Peyer's patch (tissue), 4 donors: ENCODE measurements around the gene RPTOR. TPM values are rescaled to one million over a fixed set of nuclear protein-coding genes. Genes with fewer than 3 reads are reported as not detected.

Experiments
- DNase-seq, 3 donors: peaks; one replicate each; pipeline ENCODE4 v3.0.0-alpha.2; 2017 to 2019
- H3K27ac ChIP-seq, 4 donors: fragments of 200-600 bp; sonication (generic); one replicate each; pipeline ENCODE4 v1.5.1; 2016 to 2019
- H3K27me3 ChIP-seq, 2 donors: fragments of 200-600 bp; sonication (generic); one replicate each; pipeline ENCODE4 v1.5.1; 2019
- H3K36me3 ChIP-seq, 3 donors: fragments of 200-600 bp; sonication (generic); one replicate each; pipeline ENCODE4 v1.5.1; 2016 to 2019
- H3K4me1 ChIP-seq, 4 donors: fragments of 200-600 bp; sonication (generic); one replicate each; pipeline ENCODE4 v1.5.1; 2016 to 2019
- H3K4me3 ChIP-seq, 4 donors: fragments of 200-600 bp; sonication (generic); 1 replicate in 3 of 4; 2 replicates in 1 of 4; pipeline ENCODE4 v1.5.1; 2016 to 2019; ENCODE audit warnings: mild to moderate bottlenecking in 1 of 4
- H3K9me3 ChIP-seq, 4 donors: fragments of 200-600 bp; sonication (generic); one replicate each; pipeline ENCODE4 v1.5.1; 2016 to 2019; ENCODE audit warnings: mild to moderate bottlenecking in 1 of 4
- POLR2A ChIP-seq, 2 donors: fragments of 450-650 bp; IDR thresholded peaks; one replicate each; pipeline ENCODE4 v1.5.1; 2017; ENCODE audit warnings: antibody characterized with exemption in 2 of 2, mild to moderate bottlenecking in 2 of 2, moderate library complexity in 2 of 2
- total RNA-seq, 4 donors: library from RNA; depleted of rRNA; stranded (reverse); fragments of >200 nt; gene quantifications; one replicate each; pipeline ENCODE4 v1.1.0, GENCODE V29; 2016
- TF ChIP-seq, protein P1 (sequence below), 6 experiments: fragments of 450-650 bp in 4 of 6; fragments of 200-600 bp in 2 of 6; sonication (generic) in 1 of 6; IDR thresholded peaks; one replicate each; pipeline ENCODE4 v1.5.1; 2017 to 2019; ENCODE audit warnings: antibody characterized with exemption in 6 of 6, mild to moderate bottlenecking in 3 of 6, moderate library complexity in 1 of 6

RPTOR gene
- total RNA-seq, 4 donors from 2014 or later, result 42.4 to 73.6 (median 64.2) TPM

DNA sequence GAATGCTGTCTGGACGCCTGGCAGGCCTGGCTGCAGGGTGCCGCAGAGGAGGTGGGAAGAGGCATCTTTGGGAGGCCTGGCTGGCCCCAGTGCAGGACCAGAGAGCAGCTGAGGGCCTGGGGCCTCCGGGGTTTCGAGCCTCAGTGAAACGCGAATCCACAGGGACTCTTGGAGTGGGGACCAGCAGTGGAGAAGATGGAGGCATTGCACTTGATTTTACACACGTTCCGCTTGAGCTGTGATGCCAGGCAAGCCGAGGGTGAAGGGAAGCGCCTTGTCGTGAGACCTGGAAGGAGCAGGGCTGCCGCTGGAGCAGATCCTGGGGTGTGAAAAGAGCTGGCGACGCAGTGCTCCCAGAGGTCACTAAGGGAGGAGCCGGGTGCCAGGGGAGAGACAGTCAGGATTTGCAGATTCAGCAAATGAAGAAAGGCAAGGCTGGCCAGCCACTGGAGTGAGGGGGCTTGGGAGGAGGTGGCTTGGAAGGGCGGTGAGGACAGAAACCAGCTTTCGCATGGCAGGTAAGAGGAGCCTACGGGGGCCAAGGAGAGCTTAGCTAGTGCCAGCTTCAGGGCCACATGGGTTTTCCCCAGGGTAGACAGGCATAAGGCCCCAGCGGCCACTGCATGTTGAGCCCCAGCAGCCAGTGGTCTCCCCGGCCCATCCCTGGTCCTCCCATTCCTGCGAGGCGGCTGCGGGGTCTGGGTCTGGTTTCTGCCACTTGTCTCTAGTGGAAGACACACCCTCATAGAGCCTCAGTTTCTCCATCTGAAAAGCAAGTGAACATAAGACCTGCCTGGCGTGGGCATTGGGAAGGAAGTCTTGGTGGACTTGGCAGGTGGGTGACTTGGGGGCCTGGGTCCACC is 271.8 kb downstream of the RPTOR start:
- peak in 2 of 3 donors; percentile 37 to 43 for DNase-seq
- H3K27ac ChIP-seq, result no peak overlapping the region
- H3K4me1 ChIP-seq, result peaks cover 0 to 3% (median 0%) of the 10 kb centered on the region in 4 donors
- H3K9me3 ChIP-seq, result no peaks in the 10 kb centered on the region
- H3K4me3 ChIP-seq, result no peak overlapping the region
- TF ChIP-seq, protein P1, sequence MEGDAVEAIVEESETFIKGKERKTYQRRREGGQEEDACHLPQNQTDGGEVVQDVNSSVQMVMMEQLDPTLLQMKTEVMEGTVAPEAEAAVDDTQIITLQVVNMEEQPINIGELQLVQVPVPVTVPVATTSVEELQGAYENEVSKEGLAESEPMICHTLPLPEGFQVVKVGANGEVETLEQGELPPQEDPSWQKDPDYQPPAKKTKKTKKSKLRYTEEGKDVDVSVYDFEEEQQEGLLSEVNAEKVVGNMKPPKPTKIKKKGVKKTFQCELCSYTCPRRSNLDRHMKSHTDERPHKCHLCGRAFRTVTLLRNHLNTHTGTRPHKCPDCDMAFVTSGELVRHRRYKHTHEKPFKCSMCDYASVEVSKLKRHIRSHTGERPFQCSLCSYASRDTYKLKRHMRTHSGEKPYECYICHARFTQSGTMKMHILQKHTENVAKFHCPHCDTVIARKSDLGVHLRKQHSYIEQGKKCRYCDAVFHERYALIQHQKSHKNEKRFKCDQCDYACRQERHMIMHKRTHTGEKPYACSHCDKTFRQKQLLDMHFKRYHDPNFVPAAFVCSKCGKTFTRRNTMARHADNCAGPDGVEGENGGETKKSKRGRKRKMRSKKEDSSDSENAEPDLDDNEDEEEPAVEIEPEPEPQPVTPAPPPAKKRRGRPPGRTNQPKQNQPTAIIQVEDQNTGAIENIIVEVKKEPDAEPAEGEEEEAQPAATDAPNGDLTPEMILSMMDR (IDR thresholded peaks at IDR 0.05), result no peak
- TF ChIP-seq POLR2A (IDR thresholded peaks at IDR 0.05), result no peak
- no peaks in the 10 kb centered on the region for H3K27me3 ChIP-seq
- H3K36me3 ChIP-seq, result no peaks in the 10 kb centered on the region

DNA sequence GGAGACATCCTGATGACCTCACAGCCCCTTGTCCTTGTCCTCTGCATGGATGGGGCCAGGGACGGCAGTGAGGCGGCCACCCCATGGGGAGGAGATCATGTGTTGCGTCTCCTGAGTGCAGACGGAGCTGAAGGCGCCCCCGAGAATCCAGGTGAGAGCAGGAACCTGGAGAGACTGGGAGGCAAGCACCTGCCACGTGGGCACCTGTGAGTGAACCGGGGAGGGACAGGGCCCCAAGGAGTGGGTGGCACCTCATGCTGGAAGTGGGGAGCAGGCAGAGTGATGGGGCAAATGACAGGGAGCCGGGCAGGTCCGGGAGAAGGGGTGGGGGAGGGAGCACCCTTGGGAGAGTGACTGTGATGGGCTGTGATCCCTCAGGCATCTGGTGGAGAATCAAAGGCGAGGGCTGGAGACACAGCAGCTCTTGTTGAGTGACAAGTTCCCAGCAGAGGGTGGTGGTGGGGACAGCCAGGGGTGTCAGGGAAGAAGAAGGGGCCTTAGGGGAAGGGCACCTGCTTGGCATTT is 272.7 kb downstream of the RPTOR start:
- TF ChIP-seq POLR2A (IDR thresholded peaks at IDR 0.05), result no peak
- TF ChIP-seq, protein P1 (IDR thresholded peaks at IDR 0.05), result no peak
- Histone ChIP-seq H3K4me1 (no peaks in the 10 kb centered on the region), H3K27ac (no peak overlapping the region), H3K27me3 (no peaks in the 10 kb centered on the region), H3K9me3 (no peaks in the 10 kb centered on the region), H3K36me3 (no peaks in the 10 kb centered on the region), H3K4me3 (no peak overlapping the region)
- peak in 1 of 3 donors; percentile 34 for DNase-seq

DNA sequence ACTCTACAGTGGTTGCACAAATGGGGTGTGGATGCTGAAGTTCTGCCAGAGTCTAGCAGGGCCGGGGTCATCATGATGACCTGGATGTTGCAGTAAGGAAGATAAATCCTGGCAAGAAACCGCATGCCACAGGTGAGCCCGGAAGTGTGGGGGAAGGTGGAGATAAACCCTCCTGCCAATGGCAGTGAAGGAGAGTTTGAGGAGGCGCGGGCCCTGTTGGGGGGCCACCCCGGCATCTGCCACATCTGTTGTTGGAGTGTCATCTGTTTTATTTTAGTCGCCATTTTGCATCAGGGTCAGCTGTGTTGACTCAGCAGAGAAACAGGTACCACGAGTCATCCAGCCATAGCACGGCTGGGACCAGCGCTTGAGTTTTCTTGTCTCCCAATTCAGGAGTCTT is 273.2 kb downstream of the RPTOR start:
- no peak overlapping the region for H3K4me3 ChIP-seq
- H3K9me3 ChIP-seq, result no peaks in the 10 kb centered on the region
- H3K27ac ChIP-seq, result no peak overlapping the region
- no peaks in the 10 kb centered on the region for H3K4me1 ChIP-seq
- TF ChIP-seq POLR2A (IDR thresholded peaks at IDR 0.05), result no peak
- TF ChIP-seq, protein P1 (IDR thresholded peaks at IDR 0.05), result no peak
- peaks cover 0 to 1% (median 0%) of the 10 kb centered on the region in 3 donors for H3K36me3 ChIP-seq
- DNase-seq, result peak in 1 of 3 donors; percentile 30
- H3K27me3 ChIP-seq, result no peaks in the 10 kb centered on the region

DNA sequence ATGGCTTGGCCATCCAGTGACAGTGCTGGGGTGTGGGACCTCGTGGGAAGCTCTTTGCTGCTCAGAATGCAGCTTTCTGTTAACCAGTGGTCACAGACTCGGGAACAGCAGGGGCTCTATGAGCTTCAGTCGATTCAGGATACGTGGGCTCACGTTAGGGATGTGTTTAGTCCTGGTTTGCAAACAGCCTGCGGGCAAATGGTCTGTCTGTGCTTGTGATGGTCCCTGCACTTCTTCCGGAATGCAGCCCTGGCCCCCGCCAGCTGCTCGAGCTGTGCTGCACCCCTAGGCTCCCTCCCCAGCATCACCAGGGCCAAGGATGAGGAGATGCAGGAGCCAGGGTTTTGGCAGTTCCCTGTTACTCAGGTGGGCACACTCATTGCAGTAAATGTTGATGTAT is 274.2 kb downstream of the RPTOR start:
- Histone ChIP-seq H3K36me3 (peaks cover 0 to 7% (median 0%) of the 10 kb centered on the region in 3 donors), H3K4me3 (no peak overlapping the region), H3K27ac (no peak overlapping the region), H3K4me1 (no peaks in the 10 kb centered on the region), H3K27me3 (no peaks in the 10 kb centered on the region), H3K9me3 (no peaks in the 10 kb centered on the region)
- DNase-seq, result peak in 1 of 3 donors; percentile 34
- TF ChIP-seq, protein P1 (IDR thresholded peaks at IDR 0.05), result no peak
- no peak for TF ChIP-seq POLR2A (IDR thresholded peaks at IDR 0.05)

DNA sequence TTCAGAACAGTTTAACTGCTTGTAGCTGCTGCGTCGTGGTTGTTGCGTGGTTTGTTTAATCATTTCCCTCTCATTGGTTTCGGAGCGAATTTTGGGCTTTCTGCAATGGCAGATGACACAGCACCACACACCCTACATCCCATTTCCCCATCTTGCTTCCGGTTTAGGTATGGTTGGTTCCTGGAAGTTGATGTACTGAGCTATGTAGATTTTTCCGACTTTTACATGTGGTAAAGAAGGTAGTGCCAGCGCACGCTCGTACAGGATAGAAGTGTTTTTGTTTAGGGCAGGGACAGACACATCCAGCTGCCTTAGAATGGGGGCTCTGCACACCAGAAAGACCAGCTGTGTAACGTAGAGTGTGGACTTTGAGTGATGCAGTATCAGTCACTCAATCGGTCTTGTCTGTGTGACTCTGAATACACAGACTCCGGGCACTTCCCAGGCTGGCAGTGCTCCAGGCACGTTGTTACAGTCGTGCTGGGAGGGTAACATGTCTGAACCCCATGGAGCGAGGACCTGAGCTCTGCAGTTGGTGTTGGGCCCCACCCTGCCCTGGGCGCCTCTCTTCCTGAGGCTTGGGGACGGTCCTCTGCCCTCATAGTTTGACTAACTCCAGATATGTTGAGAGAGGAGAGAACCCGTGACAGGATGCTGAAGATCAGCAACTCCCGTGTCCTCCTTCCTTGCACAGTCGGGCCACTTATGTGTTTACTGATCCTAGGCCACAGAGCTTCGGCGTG is 275.0 kb downstream of the RPTOR start:
- Histone ChIP-seq H3K36me3 (peaks cover 0 to 7% (median 0%) of the 10 kb centered on the region in 3 donors), H3K9me3 (no peaks in the 10 kb centered on the region), H3K4me3 (no peak overlapping the region), H3K27me3 (no peaks in the 10 kb centered on the region), H3K27ac (no peak overlapping the region), H3K4me1 (no peaks in the 10 kb centered on the region)
- TF ChIP-seq POLR2A (IDR thresholded peaks at IDR 0.05), result no peak
- TF ChIP-seq, protein P1 (IDR thresholded peaks at IDR 0.05), result no peak
- peak in 1 of 3 donors; percentile 23 for DNase-seq
